Renal cortical epithelial cell (primary cell): Measurements from ENCODE around the gene TMEM8B. TPM values are rescaled to one million over a fixed set of nuclear protein-coding genes. Genes with fewer than 3 reads are reported as not detected.
"Not testable (repeated sequence)": the region's sequence is repeated elsewhere in the genome, so short reads cannot be mapped to it uniquely, and the experiment has no call there.

ENCODE experiments used
- DNase-seq: peaks from one replicate; pipeline ENCODE4 v3.0.0-alpha.2; 2011; ENCODE audit warnings: low read depth
- total RNA-seq: library from RNA; depleted of rRNA; stranded (reverse); fragments of >200 nt; gene quantifications from 2 replicates; pipeline ENCODE4 v1.2.3, GENCODE V29; 2014

TMEM8B gene
- total RNA-seq, 1 donor from 2014 or later = 9.4 TPM

DNA sequence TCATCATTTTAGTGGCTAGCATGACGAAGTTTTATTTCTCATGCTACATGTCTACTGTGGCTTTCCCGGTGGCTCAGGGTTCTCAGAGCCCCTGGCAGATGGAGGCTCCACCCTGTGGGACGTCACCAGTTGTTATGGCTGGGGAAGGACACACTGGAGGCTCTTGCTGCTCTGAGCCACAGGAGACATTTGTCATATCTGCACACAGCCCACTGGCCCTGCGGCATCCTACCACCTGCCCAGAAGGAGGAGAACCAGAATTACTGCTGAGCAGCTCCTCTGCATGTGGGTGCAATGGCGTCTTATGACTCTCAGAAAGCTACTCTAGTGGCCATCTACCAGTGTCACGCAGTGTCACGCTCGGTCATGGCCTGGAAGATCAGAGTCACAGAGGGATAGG lies 34.6 kb downstream of the TMEM8B start:
- no peak for DNase-seq

DNA sequence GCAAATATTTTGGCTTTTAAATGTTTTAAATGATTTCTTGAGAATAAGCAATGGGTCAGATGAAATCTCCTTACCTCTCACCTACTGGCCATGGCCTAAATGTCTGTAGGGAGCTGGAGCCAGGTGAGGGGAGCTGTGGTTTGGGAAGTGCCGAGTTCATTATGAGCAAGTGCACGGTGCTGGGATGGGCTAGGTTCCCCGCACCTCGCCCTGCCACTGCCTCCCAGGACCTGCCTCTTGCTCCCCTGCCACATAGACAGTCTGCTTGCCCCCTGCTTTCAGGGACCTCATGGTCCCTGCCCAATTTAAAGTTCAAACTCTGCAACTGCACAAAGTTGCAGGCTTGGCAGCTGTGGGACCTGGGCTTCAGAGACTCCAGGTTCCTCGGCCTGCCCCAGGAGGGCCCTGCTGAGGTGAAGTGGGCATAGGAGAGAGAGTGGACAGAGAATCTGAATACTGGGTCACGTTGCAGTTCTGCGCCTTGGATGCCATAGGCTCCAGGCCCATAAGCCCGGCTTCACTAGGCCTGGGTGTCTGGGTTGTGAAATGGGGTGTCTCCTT lies 35.7 kb downstream of the TMEM8B start:
- no peak for DNase-seq

DNA sequence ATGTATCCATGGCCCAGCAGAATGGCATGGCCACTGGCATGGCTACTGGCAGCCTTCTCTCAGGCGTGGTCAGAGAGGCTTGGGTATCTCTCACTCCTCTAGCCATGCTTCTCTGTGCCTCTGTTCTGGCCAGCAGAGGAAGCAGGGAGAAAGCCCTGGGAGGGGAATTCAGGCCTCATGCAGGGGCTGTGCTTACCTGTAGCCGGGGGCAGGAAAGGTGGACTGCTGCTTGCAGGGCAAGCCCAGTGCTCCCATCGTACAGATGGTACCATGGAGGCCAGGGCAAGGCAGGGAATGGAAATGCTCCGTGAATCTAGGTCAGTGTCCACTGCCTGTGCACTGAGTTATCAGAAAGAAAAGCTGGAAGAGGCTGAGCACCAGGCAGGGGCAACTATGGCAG lies 38.5 kb downstream of the TMEM8B start:
- no peak for DNase-seq

GRCh38 chr9:35868933-35869332 lies 39.9 kb downstream of the TMEM8B start:
- no peak for DNase-seq

- no peak for DNase-seq
Observed at GRCh38 chr9:35869621-35870216, 40.7 kb downstream of the TMEM8B start.

GRCh38 chr9:35870351-35870923 lies 41.4 kb downstream of the TMEM8B start, which contains the start of gene OR13J1:
OR13J1 (minus strand) TSS chr9:35870401; CDS start chr9:35870401, 0 bp downstream.
- DNase-seq = no peak

DNA sequence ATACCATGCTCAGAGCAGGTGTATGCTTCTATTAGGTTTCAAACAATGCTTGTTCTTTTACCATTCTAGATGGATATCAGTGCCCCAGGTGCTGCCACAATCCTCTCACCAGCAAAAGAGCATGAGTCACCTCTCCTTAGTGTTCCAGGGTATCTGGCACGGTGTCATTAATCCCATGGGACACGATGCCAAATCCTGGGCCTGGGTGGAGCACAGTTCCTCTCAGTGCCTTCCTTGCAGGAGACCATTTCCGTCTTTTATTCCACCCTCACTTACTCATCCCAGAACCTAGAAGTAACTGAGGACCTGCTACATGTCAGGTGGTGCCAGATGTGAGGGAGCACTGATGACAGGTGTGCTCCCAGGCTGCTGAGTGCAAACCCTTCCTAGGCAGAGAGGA lies 42.5 kb downstream of the TMEM8B start:
- peak; percentile 10 for DNase-seq

DNA sequence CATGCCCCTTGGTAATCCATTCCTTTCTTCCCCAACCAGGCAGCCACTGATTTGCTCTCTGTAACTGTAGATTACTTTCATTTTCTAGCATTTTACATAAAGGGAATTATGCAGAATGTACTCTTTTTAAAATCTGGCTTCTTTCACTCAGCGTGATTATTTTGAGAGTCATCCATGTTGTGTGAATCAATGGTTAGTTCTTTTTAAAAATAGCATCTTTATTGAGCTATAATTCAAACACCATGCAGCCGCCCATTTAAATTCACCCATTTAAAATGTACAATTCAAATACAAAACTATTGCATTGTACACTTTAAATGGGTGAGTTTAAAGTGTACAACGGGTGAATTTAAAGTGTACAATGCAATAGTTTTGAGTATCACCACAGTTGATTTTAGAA lies 43.5 kb downstream of the TMEM8B start:
- no peak for DNase-seq

DNA sequence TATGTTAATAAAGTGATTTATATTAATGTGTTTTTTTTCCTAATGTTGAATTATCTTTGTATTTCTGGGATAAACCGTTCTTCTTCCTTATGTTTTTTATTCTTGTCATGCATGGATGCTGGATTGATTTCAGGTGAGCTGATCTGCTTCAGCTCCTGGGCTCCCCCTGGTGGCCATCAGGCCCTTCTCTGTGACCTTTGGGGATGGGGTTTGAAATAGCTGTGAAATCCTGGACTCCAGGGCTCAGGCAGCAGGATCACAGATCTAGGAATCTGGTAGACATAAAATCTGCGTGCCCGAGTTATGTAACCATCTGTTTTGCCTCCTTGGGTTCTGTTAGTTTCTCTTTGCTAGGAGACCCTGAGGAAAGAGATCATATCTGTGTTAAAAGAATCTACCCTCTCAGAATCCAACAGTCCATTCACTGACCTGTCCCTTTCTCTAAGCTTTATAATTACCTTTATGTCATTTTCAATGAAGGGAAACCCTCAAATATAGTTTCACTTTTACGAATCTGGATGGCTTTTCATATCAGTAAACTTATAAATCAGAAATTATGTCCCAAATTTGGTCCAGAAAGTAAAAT lies 53.3 kb downstream of the TMEM8B start:
- peak; percentile 64 for DNase-seq

GRCh38 chr9:35882996-35883395 lies 54.0 kb downstream of the TMEM8B start:
- DNase-seq = peak; percentile 22

DNA sequence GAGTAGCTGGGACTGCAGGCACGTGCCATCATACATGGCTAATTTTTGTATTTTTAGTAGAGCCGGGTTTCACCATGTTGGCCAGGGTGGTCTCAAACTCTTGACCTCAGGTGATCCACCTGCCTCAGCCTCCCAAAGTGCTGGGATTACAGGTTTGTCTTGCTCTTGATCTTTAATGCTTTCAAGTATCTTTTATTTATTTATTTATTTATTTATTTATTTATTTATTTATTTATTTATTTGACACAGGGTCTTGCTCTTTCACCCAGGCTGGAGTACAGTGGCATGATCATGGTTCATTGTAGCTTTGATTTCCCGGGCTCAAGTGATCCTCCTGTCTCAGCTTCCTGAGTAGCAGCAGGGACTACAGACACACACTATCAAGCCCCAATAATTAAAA lies 55.9 kb downstream of the TMEM8B start:
- not testable (repeated sequence) for DNase-seq

GRCh38 chr9:35891646-35892045 lies 62.6 kb downstream of the TMEM8B start:
- no peak for DNase-seq

DNA sequence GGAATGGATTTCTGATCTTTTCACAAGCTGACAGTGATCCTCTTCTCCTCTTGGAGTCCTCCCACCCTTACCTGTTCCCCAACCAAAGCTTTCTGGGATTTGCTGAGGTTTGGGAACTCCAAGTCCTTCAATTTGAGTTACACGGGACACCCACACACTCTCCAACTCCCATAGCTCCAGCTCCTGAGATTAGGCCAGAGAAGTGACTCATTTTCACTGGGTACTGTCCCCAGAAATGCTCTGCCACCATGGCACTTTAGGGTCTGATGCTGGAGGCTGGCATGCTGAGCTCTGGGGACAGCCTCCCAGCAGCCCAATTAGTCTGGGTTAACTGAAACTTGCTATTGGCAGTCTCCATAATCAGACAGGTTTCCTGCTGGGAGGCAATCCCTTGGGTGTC lies 63.0 kb downstream of the TMEM8B start:
- DNase-seq = no peak

GRCh38 chr9:35896570-35896969 lies 67.5 kb downstream of the TMEM8B start:
- DNase-seq = no peak

DNA sequence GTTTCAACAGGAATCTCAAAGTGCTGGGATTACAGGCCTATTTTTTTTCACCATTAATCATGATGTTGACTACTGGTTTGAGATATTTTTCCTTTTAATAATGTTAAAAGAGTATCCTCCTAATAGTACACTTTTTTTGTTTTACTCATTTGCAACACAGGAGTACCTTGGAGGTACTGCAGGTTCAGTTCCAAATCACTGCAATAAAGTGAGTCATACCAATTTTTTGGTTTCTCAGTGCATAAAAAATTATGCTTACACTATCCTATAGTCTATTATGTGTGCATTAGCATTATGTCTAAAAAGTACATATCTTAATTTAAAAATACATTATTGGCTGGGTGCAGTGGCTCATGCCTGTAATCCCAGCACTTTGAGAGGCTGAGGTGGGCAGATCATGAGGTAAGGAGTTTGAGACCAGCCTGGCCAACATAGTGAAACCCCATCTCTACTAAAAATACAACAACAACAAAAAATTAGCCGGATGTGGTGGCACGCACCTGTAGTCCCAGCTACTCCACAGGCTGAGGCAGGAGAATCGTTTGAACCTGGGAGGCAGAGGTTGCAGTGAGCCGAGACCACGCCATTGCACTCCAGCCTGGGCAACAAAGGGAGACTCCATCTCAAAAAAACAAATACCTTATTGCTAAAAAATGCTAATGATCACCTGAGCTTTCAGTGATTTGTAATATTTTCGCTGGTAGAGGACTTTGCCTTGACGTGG lies 68.5 kb downstream of the TMEM8B start:
- DNase-seq = not testable (repeated sequence)

- no peak for DNase-seq
Observed at GRCh38 chr9:35898337-35898736, 69.3 kb downstream of the TMEM8B start.

- peak; percentile 62 for DNase-seq
Observed at GRCh38 chr9:35899021-35899420, 70.0 kb downstream of the TMEM8B start.

- peak; percentile 76 for DNase-seq
Observed at GRCh38 chr9:35903049-35903448, 74.0 kb downstream of the TMEM8B start.

GRCh38 chr9:35904338-35904737 lies 75.3 kb downstream of the TMEM8B start:
- DNase-seq = no peak

DNA sequence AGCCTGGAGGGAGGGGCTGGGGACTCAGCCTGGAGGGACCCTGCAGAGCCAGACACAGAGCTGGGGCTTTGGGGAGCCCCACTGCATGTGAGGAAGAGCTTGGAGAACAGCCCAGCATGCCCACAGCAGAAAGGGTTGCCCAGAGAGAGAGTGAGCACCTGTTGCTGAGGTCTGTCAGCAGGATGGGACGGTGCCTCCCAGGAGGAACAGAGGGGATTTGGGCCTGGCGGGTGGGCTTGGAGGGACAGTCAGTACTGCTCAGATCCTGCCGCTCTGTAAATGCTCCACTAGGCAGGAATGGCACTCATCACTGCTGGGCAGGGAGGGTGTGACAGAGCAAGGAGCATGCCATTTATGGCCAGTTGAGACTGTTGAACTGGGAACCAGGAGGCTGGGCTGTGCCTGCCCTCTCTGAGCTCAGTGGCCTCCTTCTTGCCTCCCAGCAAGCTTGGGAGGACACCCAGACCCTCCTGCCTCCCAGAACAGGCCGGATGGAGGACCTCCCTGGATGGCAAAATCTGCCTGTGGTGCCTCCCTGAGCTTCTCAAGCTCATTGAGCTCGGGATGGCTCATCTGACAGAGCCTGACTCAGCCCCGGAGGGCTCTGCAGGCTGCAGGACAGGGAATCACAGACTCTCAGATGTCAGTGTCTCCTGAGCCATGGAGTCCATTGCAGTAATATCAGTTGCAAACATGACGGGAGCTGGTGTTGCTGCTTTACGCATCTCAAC lies 76.2 kb downstream of the TMEM8B start:
- peak; percentile 54 for DNase-seq

GRCh38 chr9:35905912-35906679 lies 77.1 kb downstream of the TMEM8B start, which contains the start of gene HRCT1:
HRCT1 (plus strand) TSS chr9:35906202; CDS start chr9:35906288, 86 bp downstream.
- peak; percentile 91 for DNase-seq
